ENCODE measurements around the gene PAX7.

The PAX7 gene

GRCh38 chr1:18796950-18797349, 166.3 kb downstream of the PAX7 start:
- Histone ChIP-seq H3K27ac (no peak overlapping the region), H3K36me3 (ENCODE audit: insufficient read depth) (no peaks in the 10 kb centered on the region), H3K9ac (no peak overlapping the region), H2AFZ (ENCODE audit: low read depth) (no peak overlapping the region), H3K79me2 (ENCODE audit: insufficient read depth, low read depth) (no peaks in the 10 kb centered on the region), H3K4me3 (IDR thresholded peaks at IDR 0.05; ENCODE audit: insufficient read depth, low read depth, low read length) (no peak overlapping the region), H4K20me1 (ENCODE audit: insufficient read depth) (no peaks in the 10 kb centered on the region), H3K4me1 (ENCODE audit: low read depth, poor library complexity, severe bottlenecking) (no peaks in the 10 kb centered on the region), H3K27me3 (ENCODE audit: insufficient read depth, low read depth) (peaks cover 5% of the 10 kb centered on the region; the same call in 1 of the 2 replicates), H3K4me2 (no peak overlapping the region)
- TF ChIP-seq, protein P1, sequence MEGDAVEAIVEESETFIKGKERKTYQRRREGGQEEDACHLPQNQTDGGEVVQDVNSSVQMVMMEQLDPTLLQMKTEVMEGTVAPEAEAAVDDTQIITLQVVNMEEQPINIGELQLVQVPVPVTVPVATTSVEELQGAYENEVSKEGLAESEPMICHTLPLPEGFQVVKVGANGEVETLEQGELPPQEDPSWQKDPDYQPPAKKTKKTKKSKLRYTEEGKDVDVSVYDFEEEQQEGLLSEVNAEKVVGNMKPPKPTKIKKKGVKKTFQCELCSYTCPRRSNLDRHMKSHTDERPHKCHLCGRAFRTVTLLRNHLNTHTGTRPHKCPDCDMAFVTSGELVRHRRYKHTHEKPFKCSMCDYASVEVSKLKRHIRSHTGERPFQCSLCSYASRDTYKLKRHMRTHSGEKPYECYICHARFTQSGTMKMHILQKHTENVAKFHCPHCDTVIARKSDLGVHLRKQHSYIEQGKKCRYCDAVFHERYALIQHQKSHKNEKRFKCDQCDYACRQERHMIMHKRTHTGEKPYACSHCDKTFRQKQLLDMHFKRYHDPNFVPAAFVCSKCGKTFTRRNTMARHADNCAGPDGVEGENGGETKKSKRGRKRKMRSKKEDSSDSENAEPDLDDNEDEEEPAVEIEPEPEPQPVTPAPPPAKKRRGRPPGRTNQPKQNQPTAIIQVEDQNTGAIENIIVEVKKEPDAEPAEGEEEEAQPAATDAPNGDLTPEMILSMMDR (conservative IDR thresholded peaks at IDR 0.05; ENCODE audit: low read depth, low read length) = no peak

Data from KMS-11 (cell line).